Mammary epithelial cell (primary cell): ENCODE results near the gene DIS3L2.

ENCODE experiments used
- EZH2 ChIP-seq: IDR thresholded peaks from 2 replicates; pipeline ENCODE4 v1.6.1; 2012; ENCODE audit warnings: low read length, inconsistent platforms, borderline replicate concordance
- TF ChIP-seq, protein P1 (sequence below), 2 donors: IDR thresholded peaks in 1 of 2; conservative IDR thresholded peaks in 1 of 2; 2 replicates each; pipeline ENCODE4 v1.5.1; 2011 to 2012; ENCODE audit warnings: inconsistent platforms in 2 of 2, low read length in 2 of 2, mild to moderate bottlenecking in 2 of 2, control low read depth in 1 of 2, low read depth in 1 of 2; ENCODE audit not compliant: insufficient read depth in 1 of 2; ENCODE audit errors: extremely low read depth in 1 of 2

DNA sequence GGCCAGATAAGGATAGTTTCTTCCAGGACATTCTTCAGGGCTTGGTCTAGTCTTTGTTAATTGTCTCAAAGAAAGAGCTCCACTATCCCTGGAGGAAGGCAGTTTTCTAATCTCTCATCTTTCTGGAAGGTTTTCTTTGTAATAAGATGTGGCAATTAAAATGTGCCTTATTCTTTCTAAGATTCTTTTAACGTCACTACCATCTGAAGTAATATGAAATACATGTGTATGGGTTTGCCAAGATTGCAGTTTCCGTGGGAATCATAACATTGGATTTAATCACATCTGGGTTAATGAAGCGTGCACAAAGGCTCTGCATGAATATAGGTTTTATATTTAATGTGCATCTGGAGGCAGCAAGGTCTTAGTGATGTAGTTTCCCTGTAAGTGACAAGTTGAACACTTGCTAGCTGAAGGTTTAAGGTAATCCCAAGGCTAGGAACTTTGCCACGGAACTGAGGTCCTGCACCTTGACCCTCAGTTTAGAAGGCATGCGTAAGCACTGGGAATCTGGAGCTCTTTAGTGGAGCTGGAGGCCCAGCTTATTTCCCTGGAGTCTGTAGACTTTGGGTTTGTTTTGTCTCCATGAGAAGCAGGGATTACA is 25.7 kb downstream of the DIS3L2 start:
- TF ChIP-seq, protein P1, sequence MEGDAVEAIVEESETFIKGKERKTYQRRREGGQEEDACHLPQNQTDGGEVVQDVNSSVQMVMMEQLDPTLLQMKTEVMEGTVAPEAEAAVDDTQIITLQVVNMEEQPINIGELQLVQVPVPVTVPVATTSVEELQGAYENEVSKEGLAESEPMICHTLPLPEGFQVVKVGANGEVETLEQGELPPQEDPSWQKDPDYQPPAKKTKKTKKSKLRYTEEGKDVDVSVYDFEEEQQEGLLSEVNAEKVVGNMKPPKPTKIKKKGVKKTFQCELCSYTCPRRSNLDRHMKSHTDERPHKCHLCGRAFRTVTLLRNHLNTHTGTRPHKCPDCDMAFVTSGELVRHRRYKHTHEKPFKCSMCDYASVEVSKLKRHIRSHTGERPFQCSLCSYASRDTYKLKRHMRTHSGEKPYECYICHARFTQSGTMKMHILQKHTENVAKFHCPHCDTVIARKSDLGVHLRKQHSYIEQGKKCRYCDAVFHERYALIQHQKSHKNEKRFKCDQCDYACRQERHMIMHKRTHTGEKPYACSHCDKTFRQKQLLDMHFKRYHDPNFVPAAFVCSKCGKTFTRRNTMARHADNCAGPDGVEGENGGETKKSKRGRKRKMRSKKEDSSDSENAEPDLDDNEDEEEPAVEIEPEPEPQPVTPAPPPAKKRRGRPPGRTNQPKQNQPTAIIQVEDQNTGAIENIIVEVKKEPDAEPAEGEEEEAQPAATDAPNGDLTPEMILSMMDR (conservative IDR thresholded peaks at IDR 0.05 in 1 of 2, IDR thresholded peaks at IDR 0.05 in 1 of 2; ENCODE audit: extremely low read depth in 1 of 2, insufficient read depth in 1 of 2, low read depth in 1 of 2, low read length in 2 of 2) = no peak
- no peak for TF ChIP-seq EZH2
